Upper lobe of right lung (tissue), 1 donor: Measurements from ENCODE around the gene S100G. TPM values are rescaled to one million over a fixed set of nuclear protein-coding genes. Genes with fewer than 3 reads are reported as not detected.

Experiments
- ATAC-seq: fragments of 200-7000 bp; cut with Tn5 transposase; one replicate; pipeline ENCODE4 v1.9.1; 2020; ENCODE audit warnings: mild to moderate bottlenecking, moderate library complexity
- DNase-seq: peaks from one replicate; pipeline ENCODE4 v3.0.0-alpha.2; 2020
- H3K27ac ChIP-seq: fragments of 200-600 bp; one replicate; pipeline ENCODE4 v1.8.0; 2022
- H3K27me3 ChIP-seq: fragments of 200-600 bp; one replicate; pipeline ENCODE4 v1.8.0; 2022; ENCODE audit warnings: mild to moderate bottlenecking
- H3K36me3 ChIP-seq: fragments of 200-600 bp; one replicate; pipeline ENCODE4 v1.8.0; 2022
- H3K4me1 ChIP-seq: fragments of 200-600 bp; one replicate; pipeline ENCODE4 v1.8.0; 2022
- H3K4me3 ChIP-seq: fragments of 200-600 bp; one replicate; pipeline ENCODE4 v1.8.0; 2022; ENCODE audit warnings: mild to moderate bottlenecking
- H3K9me3 ChIP-seq: fragments of 200-600 bp; one replicate; pipeline ENCODE4 v1.8.0; 2022
- intact Hi-C: fragments of 100-400 bp; cut with DNase I; formaldehyde crosslinking; loops from one replicate; pipeline ENCODE4 v1.11.0; 2022
- total RNA-seq: library from RNA; stranded (reverse); fragmentation: NEBNext Ultra II Directional; extraction: Animal tissue kit (Norgen Biotek cat#: 25700); gene quantifications from one replicate; pipeline ENCODE4 v1.2.1, GENCODE V29; 2021
- TF ChIP-seq, protein P1 (sequence below): fragments of 200-600 bp; IDR thresholded peaks from one replicate; pipeline ENCODE4 v1.8.0; 2022; ENCODE audit warnings: antibody characterized with exemption
- donor health status: DM: no; HTN: yes; CAD: no; lungs with severe emphysema.

Gene S100G
- total RNA-seq, 1 donor from 2014 or later, result not detected

DNA sequence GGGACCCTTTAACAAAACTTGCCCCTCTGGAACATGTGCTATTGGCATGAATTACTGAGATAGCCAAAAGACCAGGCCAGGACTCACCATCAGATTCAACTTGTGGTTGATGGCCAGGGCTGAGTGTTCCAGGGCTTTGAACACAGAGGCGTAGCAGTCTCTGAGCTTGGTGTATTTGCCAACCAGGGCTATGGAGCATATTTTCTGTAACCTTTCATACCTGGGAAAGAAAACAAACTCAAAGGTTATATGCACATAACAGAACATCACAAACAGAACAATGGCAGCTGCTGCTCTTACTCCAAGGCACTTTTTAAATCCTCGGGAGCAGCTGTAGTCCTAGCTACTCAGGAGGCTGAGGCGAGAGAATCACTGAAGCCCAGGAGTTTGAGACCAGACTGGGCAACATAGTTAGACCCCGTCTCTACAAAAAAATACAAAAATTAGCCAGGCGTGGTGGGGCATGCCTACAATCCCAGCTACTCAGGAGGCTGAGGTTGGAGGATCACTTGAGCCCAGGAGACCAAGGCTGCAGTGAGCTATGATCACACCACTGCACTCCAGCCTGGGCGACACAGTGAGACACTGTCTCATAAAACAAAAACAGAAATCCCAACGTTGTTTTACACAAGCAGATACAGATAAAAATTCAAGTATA is 33.2 kb downstream of the S100G start:
- Histone ChIP-seq H3K9me3 (no peaks in the 10 kb centered on the region), H3K27me3 (no peaks in the 10 kb centered on the region), H3K27ac (no peak overlapping the region), H3K36me3 (peaks cover 18% of the 10 kb centered on the region), H3K4me3 (no peak overlapping the region), H3K4me1 (no peaks in the 10 kb centered on the region)
- TF ChIP-seq, protein P1, sequence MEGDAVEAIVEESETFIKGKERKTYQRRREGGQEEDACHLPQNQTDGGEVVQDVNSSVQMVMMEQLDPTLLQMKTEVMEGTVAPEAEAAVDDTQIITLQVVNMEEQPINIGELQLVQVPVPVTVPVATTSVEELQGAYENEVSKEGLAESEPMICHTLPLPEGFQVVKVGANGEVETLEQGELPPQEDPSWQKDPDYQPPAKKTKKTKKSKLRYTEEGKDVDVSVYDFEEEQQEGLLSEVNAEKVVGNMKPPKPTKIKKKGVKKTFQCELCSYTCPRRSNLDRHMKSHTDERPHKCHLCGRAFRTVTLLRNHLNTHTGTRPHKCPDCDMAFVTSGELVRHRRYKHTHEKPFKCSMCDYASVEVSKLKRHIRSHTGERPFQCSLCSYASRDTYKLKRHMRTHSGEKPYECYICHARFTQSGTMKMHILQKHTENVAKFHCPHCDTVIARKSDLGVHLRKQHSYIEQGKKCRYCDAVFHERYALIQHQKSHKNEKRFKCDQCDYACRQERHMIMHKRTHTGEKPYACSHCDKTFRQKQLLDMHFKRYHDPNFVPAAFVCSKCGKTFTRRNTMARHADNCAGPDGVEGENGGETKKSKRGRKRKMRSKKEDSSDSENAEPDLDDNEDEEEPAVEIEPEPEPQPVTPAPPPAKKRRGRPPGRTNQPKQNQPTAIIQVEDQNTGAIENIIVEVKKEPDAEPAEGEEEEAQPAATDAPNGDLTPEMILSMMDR, result no peak
- no peak for DNase-seq
- intact Hi-C loops, result no loop called here
- no peak for ATAC-seq

DNA sequence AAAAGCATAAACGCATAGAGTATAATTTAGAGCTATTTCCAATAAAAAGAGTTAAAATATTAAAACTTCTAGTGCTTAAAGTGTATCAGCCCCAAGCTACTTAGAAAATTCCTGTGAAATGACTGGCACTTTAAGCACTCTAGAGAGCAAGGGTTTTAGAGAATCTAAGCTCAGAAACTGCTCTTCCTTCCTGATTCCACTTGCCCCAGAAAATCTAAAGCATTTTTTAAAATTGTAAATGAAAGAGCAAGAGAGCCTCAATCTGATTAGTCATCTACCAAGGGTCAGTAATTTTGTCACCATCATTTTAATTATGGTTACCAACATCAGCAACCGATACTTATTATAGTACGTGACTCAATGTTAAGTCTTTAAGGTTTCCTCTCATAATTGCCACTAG is 37.6 kb downstream of the S100G start:
- intact Hi-C loops, result no loop called here
- peaks cover 11% of the 10 kb centered on the region for H3K36me3 ChIP-seq
- no peaks in the 10 kb centered on the region for H3K27me3 ChIP-seq
- no peak for ATAC-seq
- DNase-seq, result no peak
- no peaks in the 10 kb centered on the region for H3K4me1 ChIP-seq
- no peak overlapping the region for H3K27ac ChIP-seq
- H3K4me3 ChIP-seq, result no peak overlapping the region
- TF ChIP-seq, protein P1, result no peak
- H3K9me3 ChIP-seq, result no peaks in the 10 kb centered on the region

DNA sequence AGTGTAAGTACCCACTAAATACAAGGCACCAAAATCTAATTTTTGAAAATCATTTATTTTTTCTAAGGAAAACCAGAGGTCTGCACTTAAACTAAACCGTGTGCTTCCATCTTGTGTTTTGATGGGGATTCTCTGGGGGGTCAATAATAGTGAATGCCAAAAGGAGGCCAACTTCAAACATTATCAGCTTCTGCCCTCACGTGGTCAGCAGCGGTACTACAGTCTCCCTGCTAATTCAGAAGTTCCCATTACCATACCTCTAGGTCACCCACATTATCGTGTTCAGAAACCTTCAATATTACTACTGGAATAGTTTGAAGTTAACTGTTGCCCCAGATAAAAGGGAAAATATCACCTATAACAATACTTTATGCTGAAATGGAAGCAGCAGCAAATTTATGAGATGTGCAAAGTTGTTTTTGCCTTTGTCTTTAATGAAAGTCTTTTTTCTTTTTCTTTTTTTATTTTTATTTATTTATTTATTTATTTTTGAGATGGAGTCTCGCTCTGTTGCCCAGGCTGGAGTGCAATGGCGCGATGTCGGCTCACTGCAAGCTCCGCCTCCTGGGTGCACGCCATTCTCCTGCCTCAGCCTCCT is 45.2 kb downstream of the S100G start:
- Histone ChIP-seq H3K27me3 (no peaks in the 10 kb centered on the region), H3K27ac (no peak overlapping the region), H3K4me1 (no peaks in the 10 kb centered on the region), H3K9me3 (no peaks in the 10 kb centered on the region), H3K36me3 (peaks cover 14% of the 10 kb centered on the region), H3K4me3 (no peak overlapping the region)
- ATAC-seq (peak; percentile 80), DNase-seq (peak; percentile 59)
- intact Hi-C loops, result no loop called here
- TF ChIP-seq, protein P1, result peak; percentile 81

DNA sequence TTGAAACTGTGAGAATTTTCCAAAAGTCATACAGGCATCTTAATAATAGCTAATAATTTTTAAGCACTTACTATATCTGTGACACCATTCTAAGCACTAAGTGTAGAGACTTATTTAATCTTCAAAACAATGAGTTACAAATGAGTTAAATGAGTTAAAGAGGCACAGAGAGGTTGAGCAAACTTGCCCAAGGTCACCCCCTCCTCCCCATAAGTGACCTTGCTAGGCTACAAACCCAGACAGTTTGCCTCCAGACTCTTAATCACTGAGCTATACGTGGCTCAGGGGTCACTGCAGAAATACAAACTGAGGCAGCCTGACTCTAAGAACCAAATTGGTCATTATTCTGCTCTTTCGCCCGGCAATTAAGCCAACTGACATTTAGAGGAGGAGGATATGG is 47.0 kb downstream of the S100G start:
- ATAC-seq, result no peak
- H3K4me3 ChIP-seq, result no peak overlapping the region
- intact Hi-C loops, result no loop called here
- H3K36me3 ChIP-seq, result peaks cover 13% of the 10 kb centered on the region
- TF ChIP-seq, protein P1, result no peak
- H3K27me3 ChIP-seq, result no peaks in the 10 kb centered on the region
- no peak for DNase-seq
- no peaks in the 10 kb centered on the region for H3K4me1 ChIP-seq
- no peaks in the 10 kb centered on the region for H3K9me3 ChIP-seq
- no peak overlapping the region for H3K27ac ChIP-seq

DNA sequence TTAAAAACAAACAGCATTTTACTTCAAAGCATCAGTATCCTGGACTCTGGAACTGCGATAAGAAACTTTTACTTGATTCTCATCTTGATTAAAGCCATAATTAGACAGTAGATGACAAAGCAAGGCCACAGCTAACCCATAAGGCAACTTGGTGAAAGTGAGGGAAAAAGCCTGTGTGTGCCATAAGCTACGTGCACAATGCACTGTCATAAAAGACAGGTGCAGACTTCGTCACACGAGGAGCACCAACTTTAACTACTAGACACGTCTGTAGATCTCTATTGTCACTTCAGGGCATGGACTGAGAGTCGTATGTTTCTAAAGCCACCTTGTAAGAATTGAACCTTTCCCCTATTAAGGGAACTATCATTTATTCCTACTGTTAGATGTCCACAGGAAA is 49.4 kb downstream of the S100G start:
- no peak overlapping the region for H3K27ac ChIP-seq
- TF ChIP-seq, protein P1, result no peak
- intact Hi-C loops, result no loop called here
- no peaks in the 10 kb centered on the region for H3K4me1 ChIP-seq
- H3K27me3 ChIP-seq, result no peaks in the 10 kb centered on the region
- no peak overlapping the region for H3K4me3 ChIP-seq
- no peaks in the 10 kb centered on the region for H3K36me3 ChIP-seq
- no peak for DNase-seq
- no peaks in the 10 kb centered on the region for H3K9me3 ChIP-seq
- no peak for ATAC-seq
